Panc1 (cell line): ENCODE results near the gene ISM1. TPM values are rescaled to one million over a fixed set of nuclear protein-coding genes. Genes with fewer than 3 reads are reported as not detected.

Experiments
- ATAC-seq: fragments of 200-7000 bp; cut with Tn5 transposase; 2 replicates; pipeline ENCODE4 v1.9.1; 2020; ENCODE audit warnings: mild to moderate bottlenecking, moderate library complexity
- BruUV-seq: library from RNA; stranded (reverse); fragments of 400-500 nt; replicated peaks from 2 replicates; lab custom pipeline; 2021; lab: Mats Ljungman, UMichigan
- CTCF ChIA-PET: fragments of 300-600 bp; sonication (Branson Sonifier 250); formaldehyde crosslinking; loops from one replicate; lab custom pipeline; 2022; ENCODE audit warnings: antibody characterized with exemption; lab: Charles Lee
- POLR2A ChIA-PET: fragments of 300-600 bp; sonication (Branson Sonifier 250); formaldehyde crosslinking; loops from one replicate; lab custom pipeline; 2022; ENCODE audit warnings: antibody characterized with exemption; lab: Charles Lee
- DNase-seq: peaks from one replicate; pipeline ENCODE4 v3.0.0-alpha.2; 2010; ENCODE audit warnings: low read depth, low spot score
- H3K27ac ChIP-seq: 2 replicates; pipeline ENCODE4 v1.5.1; 2011; ENCODE audit warnings: mild to moderate bottlenecking, low read length, inconsistent platforms
- H3K27me3 ChIP-seq: fragments of 200-500 bp; sonication (Bioruptor generic); 2 replicates; pipeline ENCODE4 v1.6.0; 2014; ENCODE audit warnings: low read length, inconsistent platforms; ENCODE audit not compliant: control insufficient read depth, insufficient read depth
- H3K36me3 ChIP-seq: fragments of 200-500 bp; sonication (Bioruptor generic); 2 replicates; pipeline ENCODE4 v1.5.1; 2014; ENCODE audit warnings: inconsistent platforms, mild to moderate bottlenecking, low read length, moderate library complexity; ENCODE audit not compliant: control insufficient read depth, insufficient read depth
- H3K4me1 ChIP-seq: 2 replicates; pipeline ENCODE4 v1.5.1; 2011; ENCODE audit warnings: inconsistent platforms, mild to moderate bottlenecking, low read length, moderate library complexity; ENCODE audit not compliant: control insufficient read depth, insufficient read depth
- H3K4me3 ChIP-seq, 2 experiments: 2 replicates each; pipeline ENCODE4 v1.5.1; 2011 to 2012; ENCODE audit warnings: low read depth in 2 of 2, low read length in 2 of 2, mild to moderate bottlenecking in 2 of 2, inconsistent platforms in 1 of 2, moderate library complexity in 1 of 2
- H3K9me3 ChIP-seq: fragments of 200-500 bp; sonication (Bioruptor generic); 2 replicates; pipeline ENCODE4 v1.5.1; 2014; ENCODE audit warnings: low read depth, mild to moderate bottlenecking, inconsistent platforms, low read length, moderate library complexity; ENCODE audit not compliant: control insufficient read depth, insufficient read depth
- CTCF ChIP-seq: fragments of 450-650 bp; IDR thresholded peaks from 2 replicates; pipeline ENCODE4 v1.5.1; 2017; ENCODE audit warnings: mild to moderate bottlenecking
- POLR2AphosphoS5 ChIP-seq: IDR thresholded peaks from 2 replicates; pipeline ENCODE4 v1.6.1; 2012; ENCODE audit warnings: mild to moderate bottlenecking, low read depth, low read length, moderate library complexity
- REST ChIP-seq, 2 experiments: IDR thresholded peaks; 2 replicates each; pipeline ENCODE4 v1.6.1; 2011 to 2012; ENCODE audit warnings: low read depth in 2 of 2, control low read depth in 1 of 2, low read length in 1 of 2, mild to moderate bottlenecking in 1 of 2, moderate library complexity in 1 of 2; ENCODE audit not compliant: insufficient read depth in 1 of 2
- SIN3A ChIP-seq: IDR thresholded peaks from 2 replicates; pipeline ENCODE4 v1.6.1; 2012; ENCODE audit warnings: low read depth, mild to moderate bottlenecking, low read length, moderate library complexity, borderline replicate concordance; ENCODE audit not compliant: insufficient read depth
- TCF7L2 ChIP-seq: IDR thresholded peaks from 2 replicates; pipeline ENCODE4 v1.6.1; 2011; ENCODE audit warnings: mild to moderate bottlenecking, low read depth, low read length, inconsistent platforms
- in situ Hi-C: cut with HindIII; loops from 2 replicates; pipeline ENCODE4 v1.10.0; 2016; ENCODE audit warnings: low sequenced_read_pairs, low pct_unique_long_range_greater_than_20kb
- intact Hi-C: fragments of 100-400 bp; cut with micrococcal nuclease; formaldehyde crosslinking; loops from one replicate; pipeline ENCODE4 v1.10.0; 2022; ENCODE audit not compliant: unreplicated experiment
- total RNA-seq: library from RNA; stranded (reverse); gene quantifications from one replicate; pipeline ENCODE4 v1.2.1, GENCODE V29; 2021; ENCODE audit not compliant: unreplicated experiment

ISM1 gene
- total RNA-seq, 1 experiment from 2014 or later: not detected

- TF ChIP-seq CTCF: no peak
- no peak for TF ChIP-seq SIN3A
- no peak for TF ChIP-seq TCF7L2
- TF ChIP-seq REST (IDR thresholded peaks at IDR 0.05; ENCODE audit: insufficient read depth in 1 of 2, low read depth in 2 of 2, low read length in 1 of 2): no peak
- TF ChIP-seq POLR2AphosphoS5: no peak
- POLR2A ChIA-PET: no interaction called here
- no peaks in the 10 kb centered on the region for H3K9me3 ChIP-seq
- H3K36me3 ChIP-seq: no peaks in the 10 kb centered on the region
- intact Hi-C loops: loop anchor here (10.0 kb wide), 1 partner anchor 59 kb away; no protein-coding TSS in a partner anchor
- in situ Hi-C loops: no loop called here
- no peaks in the 10 kb centered on the region for H3K4me1 ChIP-seq
- peaks cover 10% of the 10 kb centered on the region for H3K27me3 ChIP-seq
- H3K27ac ChIP-seq: no peak overlapping the region
- CTCF ChIA-PET: no interaction called here
- DNase-seq (no peak), ATAC-seq (no peak)
- no peak overlapping the region for H3K4me3 ChIP-seq
- BruUV-seq: no TSS peak
Measured at GRCh38 chr20:13213335-13213734, 7.7 kb upstream of the ISM1 start.

- ATAC-seq (no peak), DNase-seq (no peak)
- Histone ChIP-seq H3K27me3 (peaks cover 18% of the 10 kb centered on the region), H3K4me3 (no peak overlapping the region), H3K36me3 (no peaks in the 10 kb centered on the region), H3K4me1 (no peaks in the 10 kb centered on the region), H3K27ac (no peak overlapping the region), H3K9me3 (no peaks in the 10 kb centered on the region)
- intact Hi-C loops: loop anchor here (10.0 kb wide), 1 partner anchor 62 kb away; no protein-coding TSS in a partner anchor
- no peak for TF ChIP-seq TCF7L2
- TF ChIP-seq REST (IDR thresholded peaks at IDR 0.05; ENCODE audit: insufficient read depth in 1 of 2, low read depth in 2 of 2, low read length in 1 of 2): no peak
- TF ChIP-seq POLR2AphosphoS5: no peak
- no peak for TF ChIP-seq SIN3A
- no peak for TF ChIP-seq CTCF
- no TSS peak for BruUV-seq
- POLR2A ChIA-PET: no interaction called here
- in situ Hi-C loops: no loop called here
- CTCF ChIA-PET: no interaction called here
Measured at GRCh38 chr20:13216533-13216932, 4.5 kb upstream of the ISM1 start.
